ENCODE results near the gene ZBTB22.
"Not testable (repeated sequence)": the region's sequence is repeated elsewhere in the genome, so short reads cannot be mapped to it uniquely, and the experiment has no call there.

The ZBTB22 gene

GRCh38 chr6:33298773-33299236, 18.7 kb downstream of the ZBTB22 start, which contains the start of gene RGL2:
RGL2 (minus strand) TSS chr6:33298942; CDS start chr6:33298610, 332 bp downstream.
- peak; percentile 68 for DNase-seq (ENCODE audit: low spot score)

- DNase-seq (ENCODE audit: low spot score): peak; percentile 89
These were observed 19.4 kb downstream of the ZBTB22 start for GRCh38 chr6:33297956-33298772.

- no peak for DNase-seq (ENCODE audit: low spot score)
These were observed 20.1 kb downstream of the ZBTB22 start for GRCh38 chr6:33297406-33297955.

GRCh38 chr6:33296797-33297405, 20.6 kb downstream of the ZBTB22 start:
- no peak for DNase-seq (ENCODE audit: low spot score)

GRCh38 chr6:33295621-33296369, 21.7 kb downstream of the ZBTB22 start:
- no peak for DNase-seq (ENCODE audit: low spot score)

GRCh38 chr6:33294086-33294823, 23.3 kb downstream of the ZBTB22 start:
- DNase-seq (ENCODE audit: low spot score): no peak

- no peak for DNase-seq (ENCODE audit: low spot score)
These were observed 24.4 kb downstream of the ZBTB22 start for GRCh38 chr6:33292996-33293682.

- DNase-seq (ENCODE audit: low spot score): no peak
These were observed 27.1 kb downstream of the ZBTB22 start for GRCh38 chr6:33290459-33290858.

- no peak for DNase-seq (ENCODE audit: low spot score)
These were observed 27.7 kb downstream of the ZBTB22 start for GRCh38 chr6:33289784-33290315.

GRCh38 chr6:33288921-33289783, 28.4 kb downstream of the ZBTB22 start, which contains the start of the genes PFDN6 and WDR46:
PFDN6 (plus strand) TSS chr6:33289601; CDS start chr6:33289857, 256 bp downstream.
WDR46 (minus strand) TSS chr6:33289239; CDS start chr6:33289170, 69 bp downstream.
- peak; percentile 94 for DNase-seq (ENCODE audit: low spot score)

GRCh38 chr6:33288141-33288920, 29.2 kb downstream of the ZBTB22 start:
- DNase-seq (ENCODE audit: low spot score): no peak

- no peak for DNase-seq (ENCODE audit: low spot score)
These were observed 30.3 kb downstream of the ZBTB22 start for GRCh38 chr6:33286946-33287914.

- not testable (repeated sequence) for DNase-seq (ENCODE audit: low spot score)
These were observed 32.3 kb downstream of the ZBTB22 start for GRCh38 chr6:33285214-33285613.

GRCh38 chr6:33280539-33280938, 37.0 kb downstream of the ZBTB22 start:
- no peak for DNase-seq (ENCODE audit: low spot score)

- DNase-seq (ENCODE audit: low spot score): peak; percentile 81
These were observed 37.5 kb downstream of the ZBTB22 start for GRCh38 chr6:33279971-33280511.

GRCh38 chr6:33279257-33279695, 38.3 kb downstream of the ZBTB22 start:
- DNase-seq (ENCODE audit: low spot score): no peak

GRCh38 chr6:33278810-33279209, 38.7 kb downstream of the ZBTB22 start:
- no peak for DNase-seq (ENCODE audit: low spot score)

Data from RKO (cell line).